ENCODE results near the gene CNNM1.

CNNM1 gene

GRCh38 chr10:99328579-99329303 is 415 bp upstream of the CNNM1 start:
- Histone ChIP-seq H3K9me3 (ENCODE audit: control insufficient read depth, insufficient read depth, low read length) (no peaks in the 10 kb centered on the region; the same call in 1 of the 2 replicates), H3K27ac (ENCODE audit: low read depth, low read length) (no peak overlapping the region), H3K79me2 (ENCODE audit: control insufficient read depth, low read length) (no peaks in the 10 kb centered on the region), H3K4me2 (ENCODE audit: low read length) (no peak overlapping the region), H3K9me2 (replicated peaks; ENCODE audit: control insufficient read depth, low read length) (no peaks in the 10 kb centered on the region), H3K36me3 (ENCODE audit: control insufficient read depth, low read length) (no peaks in the 10 kb centered on the region), H4K20me1 (ENCODE audit: control insufficient read depth, insufficient read depth, low read depth, low read length) (no peaks in the 10 kb centered on the region), H3K4me3 (ENCODE audit: low read length) (no peak overlapping the region), H3F3A (ENCODE audit: control insufficient read depth, insufficient read depth) (no peaks in the 10 kb centered on the region), H3K27me3 (ENCODE audit: control insufficient read depth, low read length) (no peaks in the 10 kb centered on the region), H3K4me1 (ENCODE audit: control insufficient read depth, low read length) (no peaks in the 10 kb centered on the region)
- TF ChIP-seq EZH2phosphoT487 (IDR thresholded peaks at IDR 0.05; ENCODE audit: borderline replicate concordance, low read length) = no peak
- TF ChIP-seq, protein P1, sequence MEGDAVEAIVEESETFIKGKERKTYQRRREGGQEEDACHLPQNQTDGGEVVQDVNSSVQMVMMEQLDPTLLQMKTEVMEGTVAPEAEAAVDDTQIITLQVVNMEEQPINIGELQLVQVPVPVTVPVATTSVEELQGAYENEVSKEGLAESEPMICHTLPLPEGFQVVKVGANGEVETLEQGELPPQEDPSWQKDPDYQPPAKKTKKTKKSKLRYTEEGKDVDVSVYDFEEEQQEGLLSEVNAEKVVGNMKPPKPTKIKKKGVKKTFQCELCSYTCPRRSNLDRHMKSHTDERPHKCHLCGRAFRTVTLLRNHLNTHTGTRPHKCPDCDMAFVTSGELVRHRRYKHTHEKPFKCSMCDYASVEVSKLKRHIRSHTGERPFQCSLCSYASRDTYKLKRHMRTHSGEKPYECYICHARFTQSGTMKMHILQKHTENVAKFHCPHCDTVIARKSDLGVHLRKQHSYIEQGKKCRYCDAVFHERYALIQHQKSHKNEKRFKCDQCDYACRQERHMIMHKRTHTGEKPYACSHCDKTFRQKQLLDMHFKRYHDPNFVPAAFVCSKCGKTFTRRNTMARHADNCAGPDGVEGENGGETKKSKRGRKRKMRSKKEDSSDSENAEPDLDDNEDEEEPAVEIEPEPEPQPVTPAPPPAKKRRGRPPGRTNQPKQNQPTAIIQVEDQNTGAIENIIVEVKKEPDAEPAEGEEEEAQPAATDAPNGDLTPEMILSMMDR (IDR thresholded peaks at IDR 0.05; ENCODE audit: low read depth, low read length, poor library complexity, severe bottlenecking) = no peak

- Histone ChIP-seq H3F3A (ENCODE audit: control insufficient read depth, insufficient read depth) (no peaks in the 10 kb centered on the region), H3K4me1 (ENCODE audit: control insufficient read depth, low read length) (no peaks in the 10 kb centered on the region), H3K36me3 (ENCODE audit: control insufficient read depth, low read length) (no peaks in the 10 kb centered on the region), H3K9me3 (ENCODE audit: control insufficient read depth, insufficient read depth, low read length) (no peaks in the 10 kb centered on the region; the same call in 1 of the 2 replicates), H3K9me2 (replicated peaks; ENCODE audit: control insufficient read depth, low read length) (no peaks in the 10 kb centered on the region), H4K20me1 (ENCODE audit: control insufficient read depth, insufficient read depth, low read depth, low read length) (no peaks in the 10 kb centered on the region), H3K4me3 (ENCODE audit: low read length) (no peak overlapping the region), H3K27me3 (ENCODE audit: control insufficient read depth, low read length) (no peaks in the 10 kb centered on the region), H3K79me2 (ENCODE audit: control insufficient read depth, low read length) (no peaks in the 10 kb centered on the region), H3K27ac (ENCODE audit: low read depth, low read length) (no peak overlapping the region), H3K4me2 (ENCODE audit: low read length) (no peak overlapping the region)
- TF ChIP-seq, protein P1 (IDR thresholded peaks at IDR 0.05; ENCODE audit: low read depth, low read length, poor library complexity, severe bottlenecking) = no peak
- no peak for TF ChIP-seq EZH2phosphoT487 (IDR thresholded peaks at IDR 0.05; ENCODE audit: borderline replicate concordance, low read length)
Measured at GRCh38 chr10:99329554-99330346, 594 bp downstream of the CNNM1 start.

GRCh38 chr10:99330347-99330924 is 1.3 kb downstream of the CNNM1 start:
- Histone ChIP-seq H3K9me3 (ENCODE audit: control insufficient read depth, insufficient read depth, low read length) (no peaks in the 10 kb centered on the region; the same call in 1 of the 2 replicates), H3K27ac (ENCODE audit: low read depth, low read length) (no peak overlapping the region), H3K9me2 (replicated peaks; ENCODE audit: control insufficient read depth, low read length) (no peaks in the 10 kb centered on the region), H3K27me3 (ENCODE audit: control insufficient read depth, low read length) (no peaks in the 10 kb centered on the region), H3K4me2 (ENCODE audit: low read length) (no peak overlapping the region), H3F3A (ENCODE audit: control insufficient read depth, insufficient read depth) (no peaks in the 10 kb centered on the region), H3K4me1 (ENCODE audit: control insufficient read depth, low read length) (no peaks in the 10 kb centered on the region), H3K79me2 (ENCODE audit: control insufficient read depth, low read length) (no peaks in the 10 kb centered on the region), H3K36me3 (ENCODE audit: control insufficient read depth, low read length) (no peaks in the 10 kb centered on the region), H3K4me3 (ENCODE audit: low read length) (no peak overlapping the region), H4K20me1 (ENCODE audit: control insufficient read depth, insufficient read depth, low read depth, low read length) (no peaks in the 10 kb centered on the region)
- TF ChIP-seq EZH2phosphoT487 (IDR thresholded peaks at IDR 0.05; ENCODE audit: borderline replicate concordance, low read length) = no peak
- TF ChIP-seq, protein P1 (IDR thresholded peaks at IDR 0.05; ENCODE audit: low read depth, low read length, poor library complexity, severe bottlenecking) = no peak
